DMS153 treated with DMSO at 0.1 percent for 48 hours (cell line): ENCODE measurements around the gene CDT1.
"Not testable (repeated sequence)": the region's sequence is repeated elsewhere in the genome, so short reads cannot be mapped to it uniquely, and the experiment has no call there.

Source experiments
- DNase-seq: peaks from one replicate; lab custom pipeline; 2025; ENCODE audit not compliant: unreplicated experiment; lab: John Stamatoyannopoulos, UW

Gene CDT1

DNA sequence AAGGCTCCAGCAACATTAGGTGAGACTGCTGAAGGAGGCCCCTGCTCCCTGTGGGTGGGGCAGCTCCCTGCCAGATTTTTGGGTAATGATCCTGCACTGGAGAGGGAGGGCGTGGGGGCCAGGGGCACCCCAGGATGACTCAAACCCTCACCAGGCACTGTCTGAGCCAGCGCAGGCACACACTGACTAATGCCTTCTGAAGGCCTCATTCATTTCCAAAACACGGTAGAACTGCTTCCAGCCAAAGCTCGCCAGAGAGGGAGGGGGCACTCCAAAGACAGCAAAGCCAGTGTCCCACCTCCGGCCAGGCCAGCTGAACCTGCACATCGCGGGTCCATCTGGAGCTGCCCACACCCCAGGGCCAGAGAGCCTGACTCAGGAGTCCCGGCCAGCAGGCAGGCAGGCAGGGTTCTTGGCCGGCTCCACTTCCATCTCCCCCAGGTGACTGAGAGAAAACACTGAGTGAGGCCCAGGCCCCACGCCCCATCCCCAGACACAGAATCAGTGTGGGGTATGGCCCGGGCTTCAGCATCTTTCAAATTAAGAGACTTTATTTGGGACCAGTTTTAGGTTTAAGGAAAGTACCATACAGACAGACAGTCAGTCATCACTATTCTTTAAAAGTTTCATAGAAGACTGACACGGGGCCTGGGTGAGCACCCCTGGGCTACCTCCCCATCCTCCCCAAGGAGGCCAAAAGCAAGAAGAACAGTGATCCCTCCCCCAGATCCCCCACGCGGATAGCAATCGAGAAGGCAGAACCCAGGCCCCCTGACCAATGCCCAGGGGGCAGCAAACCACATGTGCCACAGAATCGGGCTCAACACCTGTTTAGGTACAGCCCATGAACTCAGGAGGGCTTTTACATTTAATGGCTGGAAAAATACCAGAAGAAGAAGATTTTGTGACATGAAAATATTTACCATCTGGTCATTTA is 20.9 kb upstream of the CDT1 start:
- DNase-seq = no peak

DNA sequence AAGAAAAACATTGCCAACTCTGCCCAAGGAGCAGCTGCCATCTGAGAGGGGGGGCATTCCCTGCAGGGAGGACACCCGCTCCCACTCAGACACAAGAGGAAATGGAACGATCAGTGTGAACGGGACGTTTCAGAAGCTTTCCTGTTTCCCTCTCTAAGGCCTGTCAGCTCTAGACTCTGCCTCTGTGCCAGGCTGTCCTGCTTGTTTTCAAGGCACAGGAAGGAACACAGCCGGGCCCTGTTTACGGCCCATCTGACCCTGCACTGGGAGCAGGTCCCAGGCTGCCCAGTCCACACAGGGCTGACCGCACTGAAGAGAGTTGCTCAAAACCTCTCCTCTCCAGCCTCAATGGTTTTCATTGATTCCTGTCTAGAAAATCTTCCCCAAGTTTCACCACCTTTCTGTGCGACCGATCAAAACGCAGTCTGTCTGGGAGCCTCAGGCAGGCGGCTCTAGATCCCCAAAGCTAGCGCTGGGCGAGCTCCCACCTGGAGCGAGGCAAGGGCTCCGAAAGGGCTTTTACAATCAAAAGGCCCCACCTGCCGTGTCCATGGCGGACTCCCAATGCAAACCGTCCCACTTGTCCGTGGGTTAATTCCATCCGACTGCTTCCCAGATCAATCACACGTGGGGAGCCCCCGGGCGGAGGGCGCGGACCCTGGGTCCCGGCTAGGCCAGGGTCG is 20.1 kb upstream of the CDT1 start:
- no peak for DNase-seq

GRCh38 chr16:88784074-88784855 is 19.3 kb upstream of the CDT1 start:
- no peak for DNase-seq

DNA sequence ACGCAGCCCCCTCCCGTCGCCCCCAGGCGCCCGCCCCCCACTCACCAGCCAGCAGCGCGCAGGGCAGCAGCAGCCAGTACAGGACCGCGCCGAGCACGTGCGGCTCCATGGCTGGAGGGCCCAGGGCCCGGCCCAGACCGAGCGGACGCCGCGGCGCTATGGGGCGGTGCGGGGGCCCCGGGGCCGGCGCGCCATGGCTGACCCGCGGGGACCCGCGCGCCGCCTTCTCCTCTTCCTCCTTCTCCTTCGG is 18.8 kb upstream of the CDT1 start:
- DNase-seq = no peak

DNA sequence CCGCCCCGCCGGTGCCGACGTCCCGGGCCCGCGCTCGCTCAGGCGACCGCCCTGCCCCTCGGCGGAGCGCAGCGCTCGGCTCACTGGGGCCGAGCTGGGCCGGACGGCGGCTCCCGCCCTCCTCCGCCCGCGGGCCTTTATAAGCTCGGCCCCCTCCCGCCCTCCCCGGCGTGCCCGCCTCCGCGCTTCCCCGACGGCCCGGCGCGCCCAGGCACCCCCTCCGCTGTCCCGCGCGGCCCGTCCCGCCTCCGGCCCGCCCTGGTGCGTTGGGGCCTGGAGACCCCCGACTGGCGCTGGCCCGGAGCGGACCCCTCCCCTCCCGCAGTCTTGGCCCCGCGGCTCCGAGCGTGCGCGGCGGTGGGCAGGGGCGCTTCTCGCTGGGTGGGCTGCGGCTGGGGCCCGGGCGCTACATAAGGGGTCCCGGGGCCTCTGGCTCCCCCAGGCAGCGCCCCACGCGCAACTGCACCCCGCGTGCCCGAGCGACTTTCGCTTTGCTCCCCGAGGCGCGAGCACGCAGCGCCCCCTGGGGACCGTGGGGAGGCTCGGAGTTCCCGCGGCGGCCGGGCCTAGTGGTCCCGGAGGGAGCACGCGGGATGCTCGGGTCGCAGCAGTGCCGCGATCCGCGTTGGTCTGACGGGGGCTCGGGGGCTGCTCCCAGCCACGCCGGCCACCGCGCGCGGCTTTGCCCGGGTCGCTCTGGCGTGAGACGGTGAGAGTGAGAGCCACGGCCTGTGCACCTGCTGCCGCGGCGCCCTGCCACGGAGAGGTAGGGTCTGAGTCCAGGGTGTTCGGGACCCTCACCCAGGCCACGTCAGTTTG is 18.3 kb upstream of the CDT1 start, which contains the start of gene PIEZO1:
TSS of gene PIEZO1 (minus strand) at position 115 of the 819 bp plus-strand sequence. CDS start 256 bp downstream, outside the sequence.
- no peak for DNase-seq

- no peak for DNase-seq
Measured at GRCh38 chr16:88787579-88788314, 15.8 kb upstream of the CDT1 start.

DNA sequence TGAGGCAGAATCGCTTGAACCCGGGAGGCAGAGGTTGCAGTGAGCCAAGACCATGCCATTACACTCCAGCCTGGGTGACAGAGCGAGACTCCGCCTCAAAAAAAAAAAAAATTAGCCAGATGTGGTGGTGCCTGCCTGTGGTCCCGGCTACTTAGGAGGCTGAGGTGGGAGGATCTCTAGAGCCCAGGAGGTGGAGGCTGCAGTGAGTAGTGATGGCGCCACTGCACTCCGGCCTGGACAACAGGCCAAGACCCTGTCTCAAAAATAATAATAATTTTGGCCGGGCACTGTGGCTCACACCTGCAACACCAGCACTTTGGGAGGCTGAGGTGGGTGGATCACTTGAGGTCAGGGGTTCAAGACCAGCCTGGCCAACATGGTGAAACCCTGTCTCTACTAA is 14.8 kb upstream of the CDT1 start:
- not testable (repeated sequence) for DNase-seq

DNA sequence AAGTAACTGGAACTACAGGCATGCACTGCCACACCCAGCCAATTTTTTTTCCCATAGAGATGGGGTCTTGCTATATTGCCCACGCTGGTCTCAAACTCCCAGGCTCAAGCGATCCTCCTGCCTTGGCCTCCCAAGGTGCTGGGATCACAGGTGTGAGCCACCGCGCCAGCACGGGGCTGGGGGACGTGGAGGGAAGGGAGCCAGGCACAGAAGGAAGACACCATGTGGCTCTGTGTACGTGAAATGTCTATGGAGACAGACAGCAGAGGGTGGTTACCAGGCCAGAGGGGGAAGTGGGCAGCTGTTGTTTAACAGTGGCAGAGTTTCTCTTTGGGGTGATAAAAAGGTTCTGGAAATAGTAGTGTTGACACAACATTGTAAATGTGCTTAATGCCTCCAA is 14.0 kb upstream of the CDT1 start:
- DNase-seq = no peak

DNA sequence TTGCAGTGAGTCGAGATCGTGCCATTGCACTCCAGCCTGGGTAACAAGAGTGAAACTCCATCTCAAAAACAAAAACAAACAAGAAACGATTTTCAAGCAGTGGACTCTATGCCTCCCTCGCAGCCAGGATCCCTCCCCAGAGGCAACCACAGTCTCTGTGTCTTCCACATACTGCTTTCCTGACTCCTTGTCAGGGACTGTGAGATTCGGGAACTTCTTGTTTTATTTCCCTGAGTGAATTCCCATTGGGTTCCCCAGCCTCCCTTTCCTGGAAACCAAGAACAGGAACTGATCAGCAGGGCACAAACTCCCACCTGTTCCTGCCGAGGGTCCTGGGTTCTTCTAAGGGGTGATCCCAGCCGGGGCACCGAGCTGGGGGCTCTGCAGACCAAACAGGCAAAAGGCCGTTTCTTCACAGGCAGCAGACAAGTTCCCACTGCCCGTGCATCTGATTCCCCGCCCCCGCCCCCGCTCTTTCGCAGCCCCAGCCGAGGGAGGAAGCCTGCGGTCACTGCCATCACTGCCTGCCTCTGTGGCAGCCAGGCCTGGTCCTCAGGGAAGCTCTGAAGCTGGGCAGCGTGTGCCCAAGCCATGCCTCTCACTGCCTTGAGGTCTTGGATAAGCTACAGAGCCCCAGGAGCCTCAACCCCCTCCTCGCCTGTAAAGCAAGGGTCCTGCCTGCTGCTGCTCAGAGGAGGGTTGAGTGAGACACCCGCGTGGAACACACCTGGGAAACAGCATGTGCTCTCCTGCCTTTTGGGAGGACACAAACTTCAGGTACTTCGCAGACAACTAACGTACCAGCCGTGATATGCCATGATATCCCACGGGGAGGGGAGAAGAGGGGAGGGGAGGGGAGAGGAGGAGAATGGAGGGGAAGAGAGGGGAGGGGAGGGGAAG is 13.0 kb upstream of the CDT1 start:
- no peak for DNase-seq

- DNase-seq = no peak
Measured at GRCh38 chr16:88792078-88792550, 11.5 kb upstream of the CDT1 start.

DNA sequence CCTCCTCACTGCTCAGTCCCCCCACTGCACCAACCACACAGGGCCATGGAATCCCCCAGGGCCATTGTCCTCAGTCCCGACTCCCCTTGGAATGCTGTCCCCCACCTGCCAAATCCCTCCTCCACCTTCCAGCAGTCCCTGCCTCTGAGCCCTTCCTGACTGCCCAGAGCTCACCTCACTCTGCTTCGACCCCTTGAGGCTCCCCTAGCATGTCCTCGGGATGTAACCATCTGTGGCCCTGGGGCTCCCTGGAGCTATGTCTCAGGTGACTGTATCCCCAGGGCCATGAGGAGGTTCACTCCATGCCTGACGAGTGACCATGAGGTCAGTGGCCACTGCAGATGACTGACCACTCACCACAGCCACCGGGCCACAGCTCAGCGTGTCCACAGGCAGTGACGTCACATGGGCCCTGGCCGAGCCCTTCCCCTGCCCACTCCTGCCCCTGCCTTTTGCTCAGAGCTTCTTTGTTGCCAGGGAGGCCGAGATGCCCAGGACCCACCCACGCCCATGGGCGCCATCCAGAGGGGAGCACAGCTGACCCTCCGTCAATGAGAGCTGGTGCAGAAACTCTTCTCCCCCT is 10.8 kb upstream of the CDT1 start:
- DNase-seq = no peak

GRCh38 chr16:88793251-88793954 is 10.2 kb upstream of the CDT1 start:
- DNase-seq = no peak

- no peak for DNase-seq
Measured at GRCh38 chr16:88796278-88796677, 7.3 kb upstream of the CDT1 start.

DNA sequence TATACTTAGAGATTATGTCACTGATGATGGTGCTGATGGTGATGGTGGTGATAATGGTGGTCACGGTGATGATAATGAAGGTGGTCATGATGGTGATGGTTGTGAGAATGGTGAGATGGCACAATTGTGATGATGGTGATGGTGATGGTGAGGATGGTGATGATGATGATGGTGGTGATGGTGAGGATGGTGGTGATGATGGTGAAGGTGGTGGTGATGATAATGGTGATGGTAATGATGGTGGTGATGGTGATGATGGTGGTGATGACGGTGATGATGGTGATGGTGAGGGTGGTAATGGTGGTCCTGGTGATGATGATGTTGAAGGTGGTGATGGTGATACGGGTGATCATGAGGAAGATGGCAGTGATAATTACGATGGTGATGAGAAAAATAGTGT is 5.5 kb upstream of the CDT1 start:
- DNase-seq = no peak

DNA sequence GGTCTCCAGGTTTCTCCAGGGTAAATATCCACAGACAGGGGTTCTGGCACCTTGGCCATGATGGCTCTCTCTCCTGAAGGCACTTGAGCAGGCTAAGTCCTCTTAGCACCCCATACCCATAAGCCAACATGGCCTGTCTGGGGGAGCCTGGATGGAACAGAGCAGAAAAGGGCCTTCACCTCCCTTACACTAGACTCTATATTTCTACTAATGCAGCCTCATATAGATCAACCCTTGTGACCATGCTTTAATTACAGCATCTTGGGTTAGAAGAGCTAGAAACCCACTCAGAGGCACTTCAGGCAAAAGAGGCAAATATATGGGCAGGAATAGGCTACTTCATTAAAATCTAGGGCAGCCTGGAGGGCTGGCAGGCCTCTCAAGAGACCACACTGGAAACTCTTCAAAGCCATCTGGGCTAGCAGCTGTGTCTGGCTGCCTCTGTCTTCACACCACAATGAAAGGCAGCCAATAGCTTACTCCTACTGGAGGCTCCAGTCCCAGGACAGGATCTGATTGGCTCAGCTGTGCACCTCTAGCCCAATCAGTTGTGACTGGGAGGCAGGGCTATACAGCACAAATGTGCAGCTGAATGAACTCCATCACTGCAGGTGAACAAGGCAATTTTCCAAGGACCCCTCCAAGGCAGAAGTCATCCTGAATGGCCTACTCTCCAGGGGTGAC is 4.7 kb upstream of the CDT1 start:
- no peak for DNase-seq

- no peak for DNase-seq
Measured at GRCh38 chr16:88799569-88800276, 3.9 kb upstream of the CDT1 start.

DNA sequence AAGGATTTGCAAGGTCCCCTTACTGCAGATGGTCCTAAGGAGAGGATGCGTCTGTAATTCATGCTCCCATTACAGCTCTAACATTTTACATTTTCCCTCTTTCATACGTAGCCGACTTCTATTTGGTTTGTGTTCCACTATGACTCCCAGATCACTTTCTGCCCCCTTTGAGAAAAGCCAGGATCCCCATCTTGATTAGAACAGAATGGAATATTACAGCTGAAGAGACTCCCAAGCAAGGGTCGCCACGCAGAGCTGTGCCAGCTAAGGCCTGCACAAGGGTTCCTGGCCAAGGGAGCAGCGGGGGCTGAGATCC is 3.4 kb upstream of the CDT1 start:
- DNase-seq = no peak
